Astrocyte (in vitro differentiated cells and primary cell): ENCODE measurements around the gene PDZD2. TPM values are rescaled to one million over a fixed set of nuclear protein-coding genes. Genes with fewer than 3 reads are reported as not detected.
A peak's percentile ranks its signal among the peaks of the same experiment; 100 is the strongest.

Experiments used
- DNase-seq: peaks from one replicate; pipeline ENCODE4 v3.0.0-alpha.2; 2010; ENCODE audit warnings: low read depth
- FAIRE-seq: peaks from 2 replicates; lab custom pipeline; 2011; peaks lifted over from hg19 to GRCh38; lab: Jason Lieb, UNC
- H2AFZ ChIP-seq: 2 replicates; pipeline ENCODE4 v1.6.0; 2012; ENCODE audit warnings: low read depth, low read length, inconsistent platforms
- H3K27ac ChIP-seq: 2 replicates; pipeline ENCODE4 v1.5.1; 2011; ENCODE audit warnings: low read depth, low read length, inconsistent platforms
- H3K27me3 ChIP-seq: 2 replicates; pipeline ENCODE4 v1.6.0; 2011; ENCODE audit warnings: low read length, inconsistent platforms; ENCODE audit not compliant: insufficient read depth
- H3K36me3 ChIP-seq: 2 replicates; pipeline ENCODE4 v1.5.1; 2011; ENCODE audit warnings: low read length, inconsistent platforms; ENCODE audit not compliant: insufficient read depth
- H3K4me1 ChIP-seq: 2 replicates; pipeline ENCODE4 v1.5.1; 2011; ENCODE audit warnings: low read length, inconsistent platforms; ENCODE audit not compliant: insufficient read depth
- H3K4me2 ChIP-seq: 2 replicates; pipeline ENCODE4 v1.6.0; 2012; ENCODE audit warnings: low read length, inconsistent platforms
- H3K4me3 ChIP-seq: 2 replicates; pipeline ENCODE4 v1.5.1; 2011; ENCODE audit warnings: low read depth, mild to moderate bottlenecking, low read length, inconsistent platforms; ENCODE audit not compliant: insufficient read depth
- H3K79me2 ChIP-seq: 2 replicates; pipeline ENCODE4 v1.6.0; 2012; ENCODE audit warnings: mild to moderate bottlenecking, low read length, inconsistent platforms; ENCODE audit not compliant: insufficient read depth
- H3K9ac ChIP-seq: 2 replicates; pipeline ENCODE4 v1.6.0; 2012; ENCODE audit warnings: mild to moderate bottlenecking, low read length, inconsistent platforms
- H3K9me3 ChIP-seq: 2 replicates; pipeline ENCODE4 v1.5.1; 2012; ENCODE audit warnings: low read depth, mild to moderate bottlenecking, low read length, inconsistent platforms; ENCODE audit not compliant: insufficient read depth
- H4K20me1 ChIP-seq: 2 replicates; pipeline ENCODE4 v1.6.0; 2012; ENCODE audit warnings: low read length, inconsistent platforms; ENCODE audit not compliant: insufficient read depth
- H3K27ac Mint-ChIP-seq: one replicate; pipeline ENCODE4 v1.8.0; 2021; ENCODE audit warnings: mild to moderate bottlenecking, mixed read lengths; ENCODE audit not compliant: unreplicated experiment
- H3K27me3 Mint-ChIP-seq: one replicate; pipeline ENCODE4 v1.8.0; 2021; ENCODE audit warnings: low read depth, mixed read lengths; ENCODE audit not compliant: unreplicated experiment
- H3K36me3 Mint-ChIP-seq: one replicate; pipeline ENCODE4 v1.8.0; 2021; ENCODE audit warnings: low read depth, mixed read lengths; ENCODE audit not compliant: unreplicated experiment
- H3K4me1 Mint-ChIP-seq: one replicate; pipeline ENCODE4 v1.8.0; 2021; ENCODE audit warnings: low read depth, mixed read lengths; ENCODE audit not compliant: unreplicated experiment
- H3K4me3 Mint-ChIP-seq: one replicate; pipeline ENCODE4 v1.8.0; 2021; ENCODE audit warnings: mild to moderate bottlenecking, moderate library complexity, mixed read lengths; ENCODE audit not compliant: unreplicated experiment
- H3K9me3 Mint-ChIP-seq: one replicate; pipeline ENCODE4 v1.8.0; 2021; ENCODE audit warnings: mild to moderate bottlenecking, mixed read lengths; ENCODE audit not compliant: unreplicated experiment
- CTCF ChIP-seq: IDR thresholded peaks from 2 replicates; pipeline ENCODE4 v1.5.1; 2011; ENCODE audit warnings: low read depth, mild to moderate bottlenecking, inconsistent platforms, low read length, moderate library complexity; ENCODE audit not compliant: insufficient read depth
- EZH2 ChIP-seq: IDR thresholded peaks from 2 replicates; pipeline ENCODE4 v1.6.1; 2012; ENCODE audit warnings: mild to moderate bottlenecking, low read length, inconsistent platforms; ENCODE audit not compliant: insufficient read depth
- total RNA-seq: library from RNA; stranded (reverse); gene quantifications from 2 replicates; pipeline ENCODE4 v1.2.1, GENCODE V29; 2021

The PDZD2 gene
- total RNA-seq, 1 donor from 2014 or later = 10.3 TPM

DNA sequence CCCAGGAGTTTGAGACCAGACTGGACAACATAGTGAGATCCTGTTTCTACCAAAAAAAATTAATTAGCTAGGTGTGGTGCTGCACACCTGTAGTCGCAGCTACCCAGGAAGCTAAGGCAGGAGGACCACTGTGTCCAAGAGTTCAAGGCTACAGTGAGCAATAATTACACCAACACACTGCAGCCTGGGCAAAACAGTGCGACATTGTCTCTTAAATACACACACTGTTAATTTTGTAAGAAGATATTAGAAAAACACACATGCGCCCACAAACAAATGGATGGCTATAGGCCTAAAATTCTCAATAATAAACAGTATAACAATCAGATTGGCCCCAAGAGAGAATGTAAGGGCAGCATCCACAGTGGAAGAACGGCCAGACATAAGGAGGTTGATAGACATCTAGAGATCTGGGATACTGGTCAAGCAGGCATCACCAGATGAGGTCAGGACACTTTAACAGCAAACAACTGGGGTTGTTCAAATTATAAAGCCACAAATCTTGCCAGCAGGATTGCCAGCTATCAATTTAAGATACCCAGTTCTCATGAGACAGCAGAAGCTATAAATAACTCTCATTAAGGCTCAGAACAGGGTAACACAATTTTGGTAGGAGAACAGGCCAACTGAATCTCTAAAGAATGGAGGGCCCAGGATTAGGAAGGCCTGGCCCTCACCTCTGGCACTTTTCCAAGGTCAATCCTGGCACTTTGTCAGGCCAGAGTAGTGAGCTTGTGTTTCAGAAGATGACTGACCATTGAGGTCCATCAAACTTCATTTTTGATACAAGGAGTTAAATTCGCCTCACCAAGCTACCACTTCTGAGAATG is 505.7 kb downstream of the PDZD2 start:
- Histone ChIP-seq H3K9me3 (no peaks in the 10 kb centered on the region), H3K9ac (no peak overlapping the region), H2AFZ (no peak overlapping the region), H3K4me1 (peaks cover 7% of the 10 kb centered on the region), H3K27ac (no peak overlapping the region), H3K79me2 (peaks cover 82% of the 10 kb centered on the region), H3K4me2 (no peak overlapping the region), H3K27me3 (no peaks in the 10 kb centered on the region), H4K20me1 (peaks cover 78% of the 10 kb centered on the region), H3K4me3 (no peak overlapping the region), H3K36me3 (no peaks in the 10 kb centered on the region)
- Mint-ChIP-seq H3K36me3 (peaks cover 5% of the 10 kb centered on the region), H3K9me3 (no peaks in the 10 kb centered on the region), H3K27me3 (no peaks in the 10 kb centered on the region), H3K4me1 (peaks cover 25% of the 10 kb centered on the region), H3K4me3 (peak overlapping the region; percentile 16), H3K27ac (peak overlapping the region; percentile 7)
- no peak for TF ChIP-seq CTCF
- TF ChIP-seq EZH2 = no peak
- FAIRE-seq (no peak), DNase-seq (no peak)

- Histone ChIP-seq H3K4me2 (no peak overlapping the region), H3K9ac (no peak overlapping the region), H3K4me1 (peaks cover 7% of the 10 kb centered on the region), H3K27ac (no peak overlapping the region), H2AFZ (no peak overlapping the region), H3K79me2 (peaks cover 82% of the 10 kb centered on the region), H4K20me1 (peaks cover 78% of the 10 kb centered on the region), H3K4me3 (no peak overlapping the region), H3K27me3 (no peaks in the 10 kb centered on the region), H3K9me3 (no peaks in the 10 kb centered on the region), H3K36me3 (no peaks in the 10 kb centered on the region)
- Mint-ChIP-seq H3K27ac (no peak overlapping the region), H3K9me3 (no peaks in the 10 kb centered on the region), H3K4me1 (peaks cover 25% of the 10 kb centered on the region), H3K36me3 (peaks cover 5% of the 10 kb centered on the region), H3K4me3 (no peak overlapping the region), H3K27me3 (no peaks in the 10 kb centered on the region)
- no peak for FAIRE-seq
- TF ChIP-seq EZH2 (no peak), CTCF (no peak)
- DNase-seq = no peak
Measured at GRCh38 chr5:32145378-32145777, 506.4 kb downstream of the PDZD2 start.

DNA sequence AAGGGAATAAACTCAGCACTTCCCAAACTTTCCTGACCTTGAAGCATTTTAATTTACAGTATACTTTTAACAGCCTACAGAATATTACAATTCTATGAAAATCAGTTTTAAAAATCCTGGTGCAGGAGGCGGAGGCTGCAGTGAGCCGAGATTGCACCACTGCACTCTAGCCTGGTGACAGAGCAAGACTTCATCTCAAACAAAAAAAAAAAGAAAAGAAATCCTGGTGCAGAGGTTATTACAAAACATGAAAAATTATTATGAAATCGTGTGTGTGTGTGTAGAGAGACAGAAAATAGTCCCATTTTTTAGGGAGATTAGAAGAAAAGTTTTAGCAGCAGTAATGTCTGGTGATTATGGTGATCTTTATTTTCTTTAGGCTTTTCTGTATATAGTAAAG is 508.3 kb downstream of the PDZD2 start:
- Histone ChIP-seq H4K20me1 (peaks cover 85% of the 10 kb centered on the region), H3K4me3 (no peak overlapping the region), H2AFZ (no peak overlapping the region), H3K9ac (no peak overlapping the region), H3K4me1 (peaks cover 7% of the 10 kb centered on the region), H3K27me3 (no peaks in the 10 kb centered on the region), H3K4me2 (no peak overlapping the region), H3K9me3 (no peaks in the 10 kb centered on the region), H3K27ac (no peak overlapping the region), H3K79me2 (peaks cover 89% of the 10 kb centered on the region), H3K36me3 (no peaks in the 10 kb centered on the region)
- H3K4me3 Mint-ChIP-seq = no peak overlapping the region
- TF ChIP-seq EZH2 (no peak), CTCF (no peak)
- H3K9me3 Mint-ChIP-seq = no peaks in the 10 kb centered on the region
- DNase-seq (no peak), FAIRE-seq (no peak)
- H3K27ac Mint-ChIP-seq = peak overlapping the region; percentile 38
- no peaks in the 10 kb centered on the region for H3K36me3 Mint-ChIP-seq
- peaks cover 28% of the 10 kb centered on the region for H3K4me1 Mint-ChIP-seq
- H3K27me3 Mint-ChIP-seq = no peaks in the 10 kb centered on the region
